Measurements from ENCODE around the gene MAPKAP1.

Gene MAPKAP1

DNA sequence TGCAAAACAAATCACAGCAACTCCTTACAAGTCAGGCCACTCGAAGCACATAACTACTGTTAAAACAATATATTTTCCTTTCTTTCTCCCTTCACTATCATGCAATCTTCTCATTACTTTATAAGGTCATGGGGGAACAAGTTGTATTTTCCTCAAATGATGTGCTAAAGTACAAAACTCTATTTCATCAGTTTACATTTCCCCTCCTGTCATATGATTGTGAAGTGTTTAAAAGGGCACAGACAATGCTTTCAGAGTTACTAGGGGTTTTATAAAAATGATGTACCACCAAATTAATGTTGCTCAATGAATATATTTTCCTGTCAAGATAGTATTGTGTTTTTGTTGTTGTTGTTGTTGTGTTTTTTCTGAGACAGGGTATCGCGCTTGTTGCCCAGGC lies 34.1 kb downstream of the MAPKAP1 start:
- H3K27me3 ChIP-seq (ENCODE audit: insufficient read depth, low read length): no peaks in the 10 kb centered on the region
- H3K36me3 ChIP-seq (ENCODE audit: insufficient read depth, low read length): peaks cover 3% of the 10 kb centered on the region
- H3K27ac ChIP-seq (ENCODE audit: low read depth, low read length): no peak overlapping the region
- WGBS: 90% methylated on average over 3 of the region's 3 CpGs
- H3K9ac ChIP-seq (ENCODE audit: low read depth, low read length): no peak overlapping the region
- peaks cover 38% of the 10 kb centered on the region for H3K4me1 ChIP-seq (ENCODE audit: insufficient read depth, low read length)
- H3K4me3 ChIP-seq (ENCODE audit: low read length): no peak overlapping the region
- no peaks in the 10 kb centered on the region for H3K9me3 ChIP-seq (ENCODE audit: insufficient read depth, low read depth, low read length)

DNA sequence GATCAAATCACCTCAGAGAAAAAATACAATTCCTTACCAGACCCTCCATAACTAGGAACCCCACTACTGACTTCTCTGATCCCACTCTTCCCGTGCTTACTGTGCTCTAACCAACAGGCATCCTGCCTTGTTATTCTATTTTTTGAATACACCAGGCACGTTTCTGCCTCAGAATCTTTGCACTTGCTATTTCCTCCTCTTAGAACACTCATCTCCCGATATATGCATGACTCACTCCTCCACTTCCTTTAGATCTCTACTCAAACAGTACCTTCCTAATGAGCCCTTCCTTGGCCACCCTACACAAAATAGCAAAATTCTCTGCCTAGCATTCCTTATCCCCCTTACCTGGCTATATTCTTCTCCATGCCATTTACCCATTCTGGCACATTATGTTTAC lies 43.9 kb downstream of the MAPKAP1 start:
- 73% methylated on average over 3 of the region's 3 CpGs for WGBS
- Histone ChIP-seq H3K27ac (ENCODE audit: low read depth, low read length) (no peak overlapping the region; the same call in 1 of the 2 replicates), H3K27me3 (ENCODE audit: insufficient read depth, low read length) (no peaks in the 10 kb centered on the region), H3K9me3 (ENCODE audit: insufficient read depth, low read depth, low read length) (no peaks in the 10 kb centered on the region), H3K4me1 (ENCODE audit: insufficient read depth, low read length) (peaks cover 23% of the 10 kb centered on the region), H3K9ac (ENCODE audit: low read depth, low read length) (no peak overlapping the region), H3K4me3 (ENCODE audit: low read length) (no peak overlapping the region), H3K36me3 (ENCODE audit: insufficient read depth, low read length) (peaks cover 16% of the 10 kb centered on the region)

- Histone ChIP-seq H3K4me3 (ENCODE audit: low read length) (no peak overlapping the region), H3K9ac (ENCODE audit: low read depth, low read length) (no peak overlapping the region), H3K4me1 (ENCODE audit: insufficient read depth, low read length) (peaks cover 46% of the 10 kb centered on the region), H3K36me3 (ENCODE audit: insufficient read depth, low read length) (0 out of 2 replicates have a peak, but pooled peaks cover 8% of the 10 kb centered on the region), H3K27ac (ENCODE audit: low read depth, low read length) (no peak overlapping the region), H3K9me3 (ENCODE audit: insufficient read depth, low read depth, low read length) (no peaks in the 10 kb centered on the region), H3K27me3 (ENCODE audit: insufficient read depth, low read length) (no peaks in the 10 kb centered on the region)
- WGBS: 86% methylated on average over 5 of the region's 6 CpGs
These were observed 46.5 kb downstream of the MAPKAP1 start for GRCh38 chr9:125660557-125660956.

- WGBS: 59% methylated on average over 4 of the region's 4 CpGs
- H3K4me3 ChIP-seq (ENCODE audit: low read length): no peak overlapping the region
- peaks cover 52% of the 10 kb centered on the region for H3K4me1 ChIP-seq (ENCODE audit: insufficient read depth, low read length)
- no peak overlapping the region for H3K27ac ChIP-seq (ENCODE audit: low read depth, low read length)
- H3K36me3 ChIP-seq (ENCODE audit: insufficient read depth, low read length): 0 out of 2 replicates have a peak, but pooled peaks cover 8% of the 10 kb centered on the region
- H3K9ac ChIP-seq (ENCODE audit: low read depth, low read length): no peak overlapping the region
- no peaks in the 10 kb centered on the region for H3K9me3 ChIP-seq (ENCODE audit: insufficient read depth, low read depth, low read length)
- no peaks in the 10 kb centered on the region for H3K27me3 ChIP-seq (ENCODE audit: insufficient read depth, low read length)
These were observed 47.1 kb downstream of the MAPKAP1 start for GRCh38 chr9:125659954-125660353.

DNA sequence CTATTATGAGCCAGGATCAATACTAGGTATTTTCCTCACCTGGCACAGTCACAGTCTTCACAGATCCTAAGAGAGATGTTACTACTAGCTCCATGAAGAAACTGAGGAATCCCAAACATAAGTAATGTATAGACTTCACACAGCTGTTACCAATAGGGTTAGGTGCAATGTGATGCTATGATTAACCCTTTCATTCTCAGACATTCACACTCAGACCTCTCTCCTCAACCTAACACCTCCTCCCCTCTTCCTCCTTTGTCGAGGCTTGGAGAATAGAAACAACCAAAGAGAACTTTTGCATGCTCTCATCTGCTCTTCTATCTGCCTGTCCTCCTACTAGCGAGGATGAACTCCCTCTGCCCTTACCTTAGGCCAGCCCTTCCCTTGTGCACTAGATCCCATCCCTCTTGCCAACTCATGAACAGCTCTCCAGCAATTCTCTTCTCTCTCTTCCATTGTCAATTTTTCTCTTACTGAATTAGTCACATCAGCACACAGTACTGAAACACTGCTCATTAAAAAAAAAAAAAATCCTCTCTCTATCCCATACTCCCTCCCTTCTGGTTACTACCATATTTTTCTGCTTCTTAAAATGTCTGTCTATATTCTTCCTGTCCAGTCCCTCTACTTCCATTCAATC lies 47.7 kb downstream of the MAPKAP1 start:
- H3K27me3 ChIP-seq (ENCODE audit: insufficient read depth, low read length): no peaks in the 10 kb centered on the region
- no peak overlapping the region for H3K9ac ChIP-seq (ENCODE audit: low read depth, low read length)
- H3K4me1 ChIP-seq (ENCODE audit: insufficient read depth, low read length): peaks cover 58% of the 10 kb centered on the region
- no peak overlapping the region for H3K27ac ChIP-seq (ENCODE audit: low read depth, low read length)
- H3K36me3 ChIP-seq (ENCODE audit: insufficient read depth, low read length): 0 out of 2 replicates have a peak, but pooled peaks cover 8% of the 10 kb centered on the region
- 67% methylated on average over 2 of the region's 2 CpGs for WGBS
- no peak overlapping the region for H3K4me3 ChIP-seq (ENCODE audit: low read length)
- no peaks in the 10 kb centered on the region for H3K9me3 ChIP-seq (ENCODE audit: insufficient read depth, low read depth, low read length)

GRCh38 chr9:125656560-125656959 lies 50.4 kb downstream of the MAPKAP1 start:
- no peaks in the 10 kb centered on the region for H3K9me3 ChIP-seq (ENCODE audit: insufficient read depth, low read depth, low read length)
- peaks cover 85% of the 10 kb centered on the region for H3K4me1 ChIP-seq (ENCODE audit: insufficient read depth, low read length)
- peak overlapping the region; percentile 39; the same call in 1 of the 2 replicates for H3K9ac ChIP-seq (ENCODE audit: low read depth, low read length)
- peak overlapping the region; percentile 91 for H3K27ac ChIP-seq (ENCODE audit: low read depth, low read length)
- 0 out of 2 replicates have a peak, but pooled peaks cover 3% of the 10 kb centered on the region for H3K36me3 ChIP-seq (ENCODE audit: insufficient read depth, low read length)
- WGBS: 79% methylated on average over 3 of the region's 3 CpGs
- H3K4me3 ChIP-seq (ENCODE audit: low read length): no peak overlapping the region
- H3K27me3 ChIP-seq (ENCODE audit: insufficient read depth, low read length): no peaks in the 10 kb centered on the region

DNA sequence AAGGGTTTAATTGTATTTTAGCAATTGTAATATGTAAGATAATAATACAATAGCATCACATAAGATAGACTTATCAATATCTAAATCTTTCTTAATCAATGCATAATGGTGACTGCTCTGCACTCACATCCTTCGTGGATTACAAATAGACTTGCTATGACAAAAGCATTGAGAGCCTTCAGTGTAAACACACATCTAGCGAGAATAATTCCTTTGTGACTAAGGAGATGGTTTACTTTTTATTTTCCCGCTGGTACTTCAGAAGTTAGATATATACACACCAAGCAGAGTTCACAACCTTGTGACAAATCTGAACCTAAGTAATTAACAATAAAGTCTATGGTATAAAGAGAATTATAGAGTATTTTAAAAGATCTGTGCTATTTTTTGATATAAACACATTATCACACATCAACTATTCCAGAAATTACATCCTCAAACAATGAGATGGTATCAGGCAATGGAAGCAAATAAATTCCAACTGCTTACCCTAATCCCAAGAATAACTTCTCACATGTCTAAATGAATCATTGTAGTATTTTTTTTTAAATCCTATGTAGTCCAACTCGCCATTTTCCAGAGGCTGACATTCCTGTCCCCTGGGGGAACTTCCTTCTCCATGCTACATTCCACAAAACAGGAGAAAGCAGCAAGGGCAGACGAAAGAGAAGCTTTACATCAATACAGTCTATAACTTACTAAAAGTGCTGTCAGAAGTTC lies 51.2 kb downstream of the MAPKAP1 start:
- peaks cover 91% of the 10 kb centered on the region for H3K4me1 ChIP-seq (ENCODE audit: insufficient read depth, low read length)
- no peaks in the 10 kb centered on the region for H3K9me3 ChIP-seq (ENCODE audit: insufficient read depth, low read depth, low read length)
- WGBS: 54% methylated on average over 4 of the region's 5 CpGs
- 0 out of 2 replicates have a peak, but pooled peaks cover under 1% of the 10 kb centered on the region for H3K36me3 ChIP-seq (ENCODE audit: insufficient read depth, low read length)
- H3K27ac ChIP-seq (ENCODE audit: low read depth, low read length): peak overlapping the region; percentile 91
- peak overlapping the region; percentile 39; the same call in 1 of the 2 replicates for H3K9ac ChIP-seq (ENCODE audit: low read depth, low read length)
- H3K4me3 ChIP-seq (ENCODE audit: low read length): no peak overlapping the region
- no peaks in the 10 kb centered on the region for H3K27me3 ChIP-seq (ENCODE audit: insufficient read depth, low read length)

DNA sequence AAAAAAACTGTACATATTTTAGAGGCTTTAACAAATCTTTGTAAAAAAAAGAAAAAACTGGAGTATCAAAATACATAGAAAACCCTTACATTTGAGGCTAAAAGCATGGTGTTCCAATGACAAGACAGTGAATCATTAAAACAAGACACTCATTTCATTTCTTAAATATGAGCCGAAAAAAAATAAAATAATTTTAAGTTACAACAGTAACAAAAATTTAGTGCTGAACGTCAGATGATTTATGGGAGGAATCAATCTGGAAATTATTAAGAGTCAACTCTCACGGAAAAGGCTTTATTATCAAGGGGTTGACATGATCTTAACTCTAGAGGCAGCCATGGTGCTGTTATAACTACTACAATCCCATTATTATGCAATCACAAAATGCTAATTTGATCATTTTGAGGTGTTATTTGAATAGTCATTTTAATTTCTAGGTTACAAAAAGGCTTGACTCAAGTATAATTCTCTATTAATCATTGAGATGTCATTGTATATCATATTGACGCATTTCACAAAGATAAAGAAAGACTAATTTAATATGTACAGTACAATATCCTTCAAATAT lies 51.9 kb downstream of the MAPKAP1 start:
- H3K9me3 ChIP-seq (ENCODE audit: insufficient read depth, low read depth, low read length): no peaks in the 10 kb centered on the region
- H3K27me3 ChIP-seq (ENCODE audit: insufficient read depth, low read length): no peaks in the 10 kb centered on the region
- WGBS: 81% methylated on average over 3 of the region's 4 CpGs
- H3K9ac ChIP-seq (ENCODE audit: low read depth, low read length): peak overlapping the region; percentile 50; the same call in 1 of the 2 replicates
- H3K4me3 ChIP-seq (ENCODE audit: low read length): no peak overlapping the region; the same call in 1 of the 2 replicates
- H3K27ac ChIP-seq (ENCODE audit: low read depth, low read length): peak overlapping the region; percentile 91
- H3K4me1 ChIP-seq (ENCODE audit: insufficient read depth, low read length): peaks cover 92% of the 10 kb centered on the region
- H3K36me3 ChIP-seq (ENCODE audit: insufficient read depth, low read length): no peaks in the 10 kb centered on the region

DNA sequence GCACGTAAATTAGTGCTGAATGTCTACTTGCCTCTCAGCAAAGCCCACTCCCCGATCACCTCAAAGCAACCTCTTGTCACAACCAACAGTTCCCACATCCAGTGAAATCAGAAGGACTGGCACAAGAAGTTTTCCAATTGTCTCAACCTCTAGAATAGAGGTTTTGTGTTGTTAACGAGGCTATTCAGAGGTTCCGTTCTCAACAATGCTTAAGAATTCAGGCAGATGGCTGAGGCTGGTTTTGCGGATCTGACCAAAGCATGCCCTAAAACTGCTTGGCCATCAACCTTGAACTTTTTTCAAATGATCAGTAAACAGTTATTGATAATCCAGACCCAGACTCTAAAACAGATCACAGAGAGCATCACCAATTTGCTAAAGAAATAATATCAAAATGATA lies 52.9 kb downstream of the MAPKAP1 start:
- Histone ChIP-seq H3K9ac (ENCODE audit: low read depth, low read length) (peak overlapping the region; percentile 51), H3K9me3 (ENCODE audit: insufficient read depth, low read depth, low read length) (no peaks in the 10 kb centered on the region), H3K27me3 (ENCODE audit: insufficient read depth, low read length) (no peaks in the 10 kb centered on the region), H3K4me1 (ENCODE audit: insufficient read depth, low read length) (peaks cover 92% of the 10 kb centered on the region), H3K27ac (ENCODE audit: low read depth, low read length) (peak overlapping the region; percentile 91), H3K4me3 (ENCODE audit: low read length) (peak overlapping the region; percentile 17), H3K36me3 (ENCODE audit: insufficient read depth, low read length) (no peaks in the 10 kb centered on the region)
- WGBS: 10% methylated on average over 4 of the region's 5 CpGs

DNA sequence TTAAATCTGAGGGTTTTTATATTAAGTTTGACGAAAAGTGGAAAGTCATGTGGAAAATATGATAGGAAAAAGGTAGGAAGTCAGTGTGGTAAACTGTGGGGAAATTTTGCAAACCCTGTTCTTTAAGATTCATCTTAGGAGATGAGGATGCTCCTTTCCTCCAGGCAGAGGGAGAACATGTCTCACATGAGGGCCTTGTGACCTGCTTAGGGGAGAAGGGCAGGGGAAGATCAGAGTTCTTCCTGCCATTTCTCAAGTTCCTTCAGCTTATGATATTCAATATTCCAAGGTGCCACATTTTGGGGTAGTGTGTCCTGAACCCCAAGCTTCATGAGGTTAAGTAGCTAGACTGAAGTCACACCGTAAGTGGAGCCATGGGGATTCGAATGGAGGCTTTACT lies 53.7 kb downstream of the MAPKAP1 start:
- Histone ChIP-seq H3K27me3 (ENCODE audit: insufficient read depth, low read length) (no peaks in the 10 kb centered on the region), H3K4me1 (ENCODE audit: insufficient read depth, low read length) (peaks cover 94% of the 10 kb centered on the region), H3K9me3 (ENCODE audit: insufficient read depth, low read depth, low read length) (no peaks in the 10 kb centered on the region), H3K36me3 (ENCODE audit: insufficient read depth, low read length) (no peaks in the 10 kb centered on the region), H3K4me3 (ENCODE audit: low read length) (no peak overlapping the region), H3K9ac (ENCODE audit: low read depth, low read length) (peak overlapping the region; percentile 51; the same call in 1 of the 2 replicates), H3K27ac (ENCODE audit: low read depth, low read length) (peak overlapping the region; percentile 91)
- 86% methylated on average over 3 of the region's 3 CpGs for WGBS

DNA sequence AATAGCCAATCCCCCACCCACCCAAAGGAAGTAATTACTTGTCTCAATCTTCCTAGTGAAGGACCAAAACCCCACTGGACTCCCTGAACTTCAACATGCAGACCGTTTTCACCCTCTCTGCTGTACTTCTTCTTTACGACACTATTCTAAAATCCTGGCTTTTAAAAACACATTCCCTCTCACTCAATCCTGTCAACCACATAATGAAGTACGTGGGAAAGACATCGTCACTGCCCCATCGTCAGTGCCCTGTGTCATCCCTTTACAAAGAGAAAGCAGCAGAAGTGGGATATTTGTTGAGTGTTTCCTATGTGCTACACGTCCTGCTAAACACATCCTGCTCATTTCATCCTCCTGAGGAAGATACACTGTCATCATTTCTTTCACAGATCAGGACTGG lies 54.2 kb downstream of the MAPKAP1 start:
- H3K27me3 ChIP-seq (ENCODE audit: insufficient read depth, low read length): no peaks in the 10 kb centered on the region
- peak overlapping the region; percentile 91 for H3K27ac ChIP-seq (ENCODE audit: low read depth, low read length)
- peaks cover 94% of the 10 kb centered on the region for H3K4me1 ChIP-seq (ENCODE audit: insufficient read depth, low read length)
- H3K9me3 ChIP-seq (ENCODE audit: insufficient read depth, low read depth, low read length): no peaks in the 10 kb centered on the region
- H3K4me3 ChIP-seq (ENCODE audit: low read length): no peak overlapping the region
- WGBS: 73% methylated on average over 6 of the region's 6 CpGs
- H3K36me3 ChIP-seq (ENCODE audit: insufficient read depth, low read length): no peaks in the 10 kb centered on the region
- peak overlapping the region; percentile 2; the same call in 1 of the 2 replicates for H3K9ac ChIP-seq (ENCODE audit: low read depth, low read length)
